T-helper 9 cell (primary cell): Measurements from ENCODE around the gene DNAH9.

Source experiments
- DNase-seq: peaks from one replicate; pipeline ENCODE4 v3.0.0-alpha.2; 2020

Gene DNAH9

GRCh38 chr17:11651089-11651488, 52.8 kb downstream of the DNAH9 start:
- no peak for DNase-seq

GRCh38 chr17:11668618-11669017, 70.3 kb downstream of the DNAH9 start:
- no peak for DNase-seq

DNA sequence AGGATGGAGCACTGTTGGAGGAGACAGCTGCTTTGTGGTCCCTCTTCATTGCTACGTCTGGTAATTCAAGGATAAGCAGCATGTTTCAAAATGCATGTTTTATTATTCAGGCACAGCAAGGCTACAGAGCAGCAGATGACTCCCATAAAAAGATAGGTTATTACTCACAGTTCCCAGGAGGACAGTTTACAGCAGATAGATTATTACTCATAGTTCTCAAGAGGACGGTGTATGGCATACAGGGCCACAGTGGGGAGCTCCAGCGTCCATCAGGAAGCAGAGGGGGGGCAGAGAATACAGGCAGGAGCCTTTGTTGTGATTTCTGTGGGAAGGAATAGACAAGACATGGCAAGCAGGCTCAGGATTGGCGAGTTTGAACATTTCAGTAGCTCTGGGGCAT, 72.9 kb downstream of the DNAH9 start:
- DNase-seq: no peak

GRCh38 chr17:11682646-11683045, 84.4 kb downstream of the DNAH9 start:
- no peak for DNase-seq

DNA sequence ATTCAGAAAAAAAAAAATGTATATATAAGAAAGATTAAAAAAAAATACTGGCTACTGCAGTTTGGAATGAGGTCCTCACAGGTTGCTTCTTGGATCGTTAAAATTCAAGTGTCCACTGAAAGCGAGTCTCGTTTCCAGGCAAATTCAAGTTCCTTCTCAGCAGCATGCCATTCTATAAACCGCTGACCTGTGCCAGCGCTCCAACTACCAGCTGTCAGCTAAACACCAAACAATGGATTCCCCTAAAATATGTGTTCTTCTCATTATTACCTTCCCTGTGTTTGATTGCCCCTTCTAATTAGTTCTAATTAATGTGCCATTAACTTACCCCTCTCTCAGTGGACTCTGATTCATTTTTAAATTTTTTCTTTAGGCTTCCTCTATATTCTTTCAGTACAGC, 92.4 kb downstream of the DNAH9 start:
- DNase-seq: no peak

GRCh38 chr17:11692688-11693087, 94.4 kb downstream of the DNAH9 start:
- DNase-seq: no peak

GRCh38 chr17:11693284-11693683, 95.0 kb downstream of the DNAH9 start:
- DNase-seq: no peak

DNA sequence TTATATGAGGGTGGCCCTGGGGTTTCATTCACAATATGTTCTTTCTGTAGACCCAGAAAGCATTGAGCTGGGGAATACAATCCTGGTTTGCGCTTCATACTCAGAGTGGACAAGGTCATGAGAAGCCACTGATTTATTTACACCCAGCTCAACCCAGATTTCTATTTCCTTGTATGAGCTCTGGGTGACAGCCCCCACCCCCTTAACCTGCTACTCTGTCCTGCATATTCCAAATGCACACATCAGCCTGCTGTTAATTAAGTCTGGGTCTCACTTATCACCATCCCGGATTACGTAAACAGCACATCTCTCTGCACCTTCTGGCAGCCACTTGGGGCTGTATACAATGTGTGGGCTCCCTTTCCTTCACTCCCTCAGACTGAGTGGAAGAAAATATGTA, 102.4 kb downstream of the DNAH9 start:
- no peak for DNase-seq

- no peak for DNase-seq
Measured at GRCh38 chr17:11701911-11702310, 103.6 kb downstream of the DNAH9 start.

GRCh38 chr17:11704041-11704440, 105.8 kb downstream of the DNAH9 start:
- no peak for DNase-seq

DNA sequence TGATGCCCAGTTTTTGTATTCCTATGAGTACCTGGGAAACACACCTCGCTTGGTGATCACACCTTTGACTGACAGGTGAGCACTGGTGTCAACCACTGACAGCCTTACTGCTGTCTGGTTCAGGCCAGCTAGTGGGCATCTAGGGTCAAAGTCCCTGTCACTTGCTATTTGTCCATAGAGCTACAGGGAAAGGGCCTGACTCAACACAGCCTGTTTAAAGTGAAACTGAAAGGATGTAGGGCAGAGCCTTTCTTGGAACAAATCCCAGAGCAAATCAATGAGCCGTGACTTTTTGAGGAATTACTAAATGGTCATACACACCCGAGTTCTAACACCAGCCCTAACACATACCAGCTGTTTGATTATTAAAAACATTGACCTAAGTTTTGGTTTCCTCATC, 106.8 kb downstream of the DNAH9 start:
- DNase-seq: no peak

GRCh38 chr17:11707586-11707985, 109.3 kb downstream of the DNAH9 start:
- no peak for DNase-seq

DNA sequence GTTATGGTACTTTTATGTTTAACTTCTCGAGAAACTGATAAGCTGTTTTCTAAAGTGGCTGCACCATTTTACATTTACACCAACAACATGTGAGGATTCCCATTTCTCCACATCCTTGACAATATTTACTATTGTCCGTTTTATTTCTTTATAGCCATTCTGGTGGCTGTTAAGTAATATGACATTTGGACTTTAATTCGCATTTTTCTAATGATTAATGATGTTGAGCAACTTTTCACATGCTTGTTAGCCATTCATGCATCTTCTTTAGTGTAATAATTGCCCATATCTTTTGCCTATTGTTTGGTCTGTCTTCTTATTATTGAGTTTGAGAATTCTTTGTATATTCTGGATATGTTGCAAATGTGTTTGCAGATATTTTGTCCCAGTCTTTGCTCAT, 114.2 kb downstream of the DNAH9 start:
- no peak for DNase-seq

GRCh38 chr17:11719203-11719602, 120.9 kb downstream of the DNAH9 start:
- no peak for DNase-seq

DNA sequence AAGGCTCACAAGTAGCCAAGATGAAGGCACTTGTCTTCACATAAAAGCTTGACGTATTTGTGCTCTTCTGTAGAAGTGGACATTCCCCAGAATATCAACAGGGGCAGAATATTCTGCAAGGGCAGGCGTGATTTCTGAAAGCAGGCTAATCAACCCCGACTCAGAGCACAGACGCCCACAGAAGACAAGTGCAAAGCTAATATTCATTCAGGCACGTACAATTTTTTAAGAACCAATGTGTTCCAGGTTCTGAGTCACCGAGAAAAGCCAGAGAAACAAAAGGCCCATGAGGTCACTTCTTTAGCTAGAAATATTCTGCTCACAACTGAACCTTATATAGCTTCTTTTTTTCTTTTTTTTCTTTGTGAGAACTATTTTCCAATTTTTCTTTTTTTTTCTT, 121.6 kb downstream of the DNAH9 start:
- no peak for DNase-seq

DNA sequence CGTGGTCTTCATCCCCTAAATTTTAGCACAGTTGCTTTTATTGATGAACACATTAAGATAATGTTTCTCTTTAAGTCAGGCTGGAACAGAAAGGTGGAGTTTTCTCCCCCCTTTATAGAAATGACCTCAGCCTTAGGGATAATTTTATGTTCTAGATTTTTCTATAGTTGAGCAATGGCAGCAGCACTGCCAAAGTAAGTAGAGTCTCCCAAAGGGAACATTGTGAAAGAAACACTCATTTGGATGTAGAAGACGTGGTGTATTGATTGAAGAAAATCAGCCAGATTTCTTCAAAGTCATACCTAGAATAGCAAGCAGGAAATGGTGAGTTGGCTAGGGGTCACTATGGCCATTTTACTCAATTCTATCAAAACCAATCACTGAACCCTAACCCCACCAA, 122.5 kb downstream of the DNAH9 start:
- no peak for DNase-seq

GRCh38 chr17:11730747-11731146, 132.5 kb downstream of the DNAH9 start:
- DNase-seq: no peak

- no peak for DNase-seq
Measured at GRCh38 chr17:11736613-11737312, 138.5 kb downstream of the DNAH9 start.

DNA sequence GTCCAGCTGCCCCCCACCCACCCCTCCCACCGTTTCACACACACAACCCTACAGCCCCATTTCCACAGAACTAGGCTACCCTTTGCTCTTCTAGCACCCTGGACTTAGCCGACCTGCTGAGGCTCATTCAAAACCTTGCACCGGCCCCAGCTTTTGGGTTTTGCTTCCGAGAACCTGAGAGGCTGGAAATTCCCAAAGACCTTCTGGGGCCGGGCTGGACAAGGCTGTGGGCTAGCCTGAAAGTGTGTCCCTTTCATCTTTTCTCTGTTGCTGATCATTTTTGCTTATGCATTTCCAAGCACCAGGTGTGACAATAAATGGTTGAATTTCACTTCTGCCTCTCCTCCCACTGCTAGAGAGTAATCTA, 139.0 kb downstream of the DNAH9 start:
- no peak for DNase-seq

DNA sequence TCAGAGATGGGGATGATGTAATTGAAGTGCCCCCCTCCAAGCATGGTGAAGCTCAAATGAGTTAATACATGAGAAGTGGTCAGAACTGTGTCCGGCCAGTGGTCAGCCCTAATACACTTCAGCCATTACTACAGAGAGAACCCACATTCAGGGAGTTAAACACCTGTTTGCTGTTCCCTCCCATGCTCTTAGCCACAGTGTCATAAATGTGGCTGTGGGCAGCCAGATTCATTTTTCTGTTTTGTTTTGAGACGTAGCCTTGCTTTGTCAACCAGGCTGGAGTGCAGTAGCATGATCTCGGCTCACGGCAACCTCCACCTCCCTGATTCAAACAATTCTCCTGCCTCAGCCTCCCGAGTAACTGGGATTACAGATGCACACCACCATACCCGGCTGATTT, 139.9 kb downstream of the DNAH9 start:
- no peak for DNase-seq

GRCh38 chr17:11739351-11739750, 141.1 kb downstream of the DNAH9 start:
- no peak for DNase-seq

DNA sequence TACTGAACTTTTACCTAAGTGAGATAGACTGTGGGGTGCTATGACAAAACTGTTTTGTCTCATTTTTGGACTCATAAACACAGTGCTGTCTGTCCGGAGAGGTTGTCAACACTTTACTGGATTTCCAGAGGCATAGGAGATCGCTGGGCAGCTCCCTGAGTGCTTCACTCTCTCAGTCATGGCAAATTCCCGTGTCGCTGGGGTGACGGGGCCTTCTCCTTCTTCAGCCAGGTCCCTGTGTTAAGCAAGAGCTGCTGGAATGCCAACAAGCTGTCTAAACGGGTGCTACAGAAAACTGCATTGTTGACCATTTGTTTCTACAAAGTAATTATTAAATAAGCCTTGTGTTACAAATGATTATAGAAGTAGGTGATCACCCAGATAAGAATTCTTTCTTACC, 141.6 kb downstream of the DNAH9 start:
- no peak for DNase-seq

DNA sequence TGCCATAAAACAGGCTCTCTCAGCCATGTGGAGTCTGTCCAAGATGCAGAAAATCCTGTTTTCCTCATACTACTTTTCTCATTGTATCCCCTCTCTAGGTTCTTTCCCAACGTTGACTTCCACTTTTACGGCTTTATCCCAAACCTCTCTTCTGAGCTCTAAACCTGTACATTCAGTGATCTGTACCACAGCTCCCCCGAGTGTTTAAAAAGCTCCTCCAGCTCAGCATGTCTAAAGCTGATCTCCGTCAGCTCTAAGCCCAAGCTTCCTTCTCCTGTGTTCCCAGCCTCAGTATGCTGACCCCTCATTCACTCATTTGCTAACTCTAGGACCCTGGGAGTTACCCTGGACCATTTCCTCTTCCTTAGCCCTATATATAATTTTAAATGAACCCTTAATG, 144.6 kb downstream of the DNAH9 start:
- no peak for DNase-seq

DNA sequence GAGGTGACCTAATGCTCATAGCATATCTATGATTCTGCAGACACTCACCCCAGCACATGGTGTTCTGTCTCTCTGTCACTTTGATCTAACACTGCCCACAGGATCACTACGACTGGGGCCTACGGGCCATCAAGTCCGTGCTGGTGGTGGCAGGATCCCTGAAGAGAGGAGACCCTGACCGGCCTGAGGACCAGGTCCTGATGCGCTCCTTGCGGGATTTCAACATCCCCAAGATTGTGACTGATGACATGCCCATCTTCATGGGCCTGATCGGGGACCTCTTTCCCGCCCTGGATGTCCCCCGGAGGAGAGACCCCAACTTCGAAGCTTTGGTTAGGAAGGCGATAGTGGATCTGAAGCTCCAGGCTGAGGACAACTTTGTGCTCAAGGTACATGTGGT, 146.4 kb downstream of the DNAH9 start:
- no peak for DNase-seq

DNA sequence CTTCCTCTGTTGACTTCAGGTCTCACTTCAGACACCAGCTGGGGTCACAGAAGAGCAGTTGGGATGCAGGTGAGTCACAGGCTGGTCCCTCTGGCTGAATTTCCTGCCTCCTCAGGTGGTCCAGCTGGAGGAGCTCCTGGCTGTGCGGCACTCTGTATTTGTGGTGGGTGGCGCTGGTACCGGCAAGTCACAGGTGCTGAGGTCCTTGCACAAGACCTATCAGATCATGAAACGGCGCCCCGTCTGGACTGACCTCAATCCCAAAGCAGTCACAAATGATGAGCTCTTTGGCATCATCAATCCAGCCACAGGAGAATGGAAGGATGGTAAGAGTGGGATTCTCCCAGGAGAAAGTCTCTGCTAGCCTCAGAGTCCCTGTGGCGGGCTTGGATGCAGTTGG, 149.2 kb downstream of the DNAH9 start:
- DNase-seq: no peak

- no peak for DNase-seq
Measured at GRCh38 chr17:11757815-11758214, 159.5 kb downstream of the DNAH9 start.
